VCaP (cell line): Measurements from ENCODE around the gene PDHB.

Experiments
- H3K27ac ChIP-seq: fragments of 450-650 bp; 2 replicates; pipeline ENCODE4 v1.5.1; 2017
- TF ChIP-seq, protein P1 (sequence below): fragments of 450-650 bp; conservative IDR thresholded peaks from 2 replicates; pipeline ENCODE4 v1.5.1; 2017; ENCODE audit warnings: mild to moderate bottlenecking, moderate library complexity

PDHB gene

GRCh38 chr3:58411851-58412830, 21.5 kb downstream of the PDHB start:
- TF ChIP-seq, protein P1, sequence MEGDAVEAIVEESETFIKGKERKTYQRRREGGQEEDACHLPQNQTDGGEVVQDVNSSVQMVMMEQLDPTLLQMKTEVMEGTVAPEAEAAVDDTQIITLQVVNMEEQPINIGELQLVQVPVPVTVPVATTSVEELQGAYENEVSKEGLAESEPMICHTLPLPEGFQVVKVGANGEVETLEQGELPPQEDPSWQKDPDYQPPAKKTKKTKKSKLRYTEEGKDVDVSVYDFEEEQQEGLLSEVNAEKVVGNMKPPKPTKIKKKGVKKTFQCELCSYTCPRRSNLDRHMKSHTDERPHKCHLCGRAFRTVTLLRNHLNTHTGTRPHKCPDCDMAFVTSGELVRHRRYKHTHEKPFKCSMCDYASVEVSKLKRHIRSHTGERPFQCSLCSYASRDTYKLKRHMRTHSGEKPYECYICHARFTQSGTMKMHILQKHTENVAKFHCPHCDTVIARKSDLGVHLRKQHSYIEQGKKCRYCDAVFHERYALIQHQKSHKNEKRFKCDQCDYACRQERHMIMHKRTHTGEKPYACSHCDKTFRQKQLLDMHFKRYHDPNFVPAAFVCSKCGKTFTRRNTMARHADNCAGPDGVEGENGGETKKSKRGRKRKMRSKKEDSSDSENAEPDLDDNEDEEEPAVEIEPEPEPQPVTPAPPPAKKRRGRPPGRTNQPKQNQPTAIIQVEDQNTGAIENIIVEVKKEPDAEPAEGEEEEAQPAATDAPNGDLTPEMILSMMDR = no peak
- H3K27ac ChIP-seq = no peak overlapping the region

GRCh38 chr3:58411036-58411435, 22.6 kb downstream of the PDHB start:
- TF ChIP-seq, protein P1 = no peak

GRCh38 chr3:58409663-58410062, 24.0 kb downstream of the PDHB start:
- no peak overlapping the region for H3K27ac ChIP-seq

More at GRCh38 chr3:58411036-58411435, 22.6 kb downstream of the PDHB start:
- no peak overlapping the region for H3K27ac ChIP-seq

DNA sequence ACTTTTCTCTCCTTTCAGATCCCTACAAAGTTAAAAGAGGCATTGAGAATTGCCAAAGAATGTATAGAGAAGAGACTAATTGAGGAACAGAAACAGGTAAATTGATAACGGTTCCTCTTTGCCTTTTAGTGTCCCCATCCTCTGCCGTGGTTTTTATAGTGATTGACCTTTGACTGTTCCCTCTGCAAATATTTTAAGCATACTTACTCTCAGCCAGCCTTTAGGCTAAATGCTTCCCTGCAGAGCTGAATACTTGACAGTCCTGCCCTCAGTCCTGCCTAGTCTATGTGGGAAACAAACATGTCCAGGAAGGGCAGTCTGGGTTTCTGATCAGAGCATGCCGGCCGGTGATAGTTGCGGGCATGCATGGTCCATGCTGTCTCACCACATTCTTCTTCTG, 24.7 kb downstream of the PDHB start:
- no peak overlapping the region for H3K27ac ChIP-seq
- TF ChIP-seq, protein P1 = no peak

More at GRCh38 chr3:58409663-58410062, 24.0 kb downstream of the PDHB start:
- TF ChIP-seq, protein P1 = no peak

DNA sequence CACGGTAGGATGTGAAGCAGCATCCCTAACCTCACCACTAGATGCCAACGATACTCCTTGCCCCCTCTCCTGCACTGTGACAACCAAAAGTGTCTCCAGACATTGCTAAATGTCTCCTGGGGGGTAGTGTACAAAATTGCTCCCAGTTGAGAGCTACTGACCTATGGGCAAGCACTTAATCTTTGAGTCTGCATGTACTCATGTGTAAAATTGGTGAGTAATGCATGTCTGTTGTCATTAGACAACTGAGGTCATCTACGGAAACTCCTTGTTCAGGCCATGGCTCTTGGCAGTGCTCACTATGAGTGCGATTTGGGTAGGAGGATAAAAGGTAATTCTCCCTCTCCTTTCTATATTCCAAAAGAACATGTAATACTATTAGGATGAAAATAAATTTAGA, 29.2 kb downstream of the PDHB start:
- TF ChIP-seq, protein P1 = no peak
- no peak overlapping the region for H3K27ac ChIP-seq

- no peak overlapping the region for H3K27ac ChIP-seq
- TF ChIP-seq, protein P1 = no peak
These were observed 30.0 kb downstream of the PDHB start for GRCh38 chr3:58403513-58404109.

- no peak overlapping the region for H3K27ac ChIP-seq
These were observed 34.8 kb downstream of the PDHB start for GRCh38 chr3:58398669-58399333.

More at GRCh38 chr3:58398669-58399333, 34.8 kb downstream of the PDHB start:
- TF ChIP-seq, protein P1 = no peak
